Brain pericyte (primary cell): ENCODE data around the gene RAP1GAP.

Experiments
- DNase-seq: peaks from one replicate; pipeline ENCODE4 v3.0.0-alpha.2; 2012; ENCODE audit warnings: low read depth, low spot score

Gene RAP1GAP

DNA sequence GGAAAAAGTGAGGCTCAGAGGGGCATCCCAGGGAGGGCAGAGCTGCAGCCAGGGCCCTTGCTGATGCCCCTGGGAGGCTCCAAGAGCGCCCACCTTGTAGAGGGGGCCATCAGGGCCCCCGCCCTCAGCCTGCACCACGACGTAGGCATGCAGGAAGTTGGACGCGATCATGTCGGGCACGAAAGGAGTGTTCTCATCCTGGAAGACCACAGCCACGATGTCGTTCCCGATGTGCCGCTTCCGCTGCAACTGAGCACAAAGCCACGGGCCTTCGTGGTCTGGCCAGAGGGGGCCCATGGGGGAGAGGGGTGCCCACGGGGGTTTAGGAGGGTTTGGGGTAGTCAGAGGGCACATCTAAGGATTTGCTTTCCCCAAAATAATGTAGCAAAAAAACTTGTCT lies 59.1 kb downstream of the RAP1GAP start:
- DNase-seq, result no peak

GRCh38 chr1:21608798-21609197 lies 60.4 kb downstream of the RAP1GAP start:
- no peak for DNase-seq

GRCh38 chr1:21607549-21608529 lies 61.3 kb downstream of the RAP1GAP start:
- DNase-seq, result peak; percentile 56

DNA sequence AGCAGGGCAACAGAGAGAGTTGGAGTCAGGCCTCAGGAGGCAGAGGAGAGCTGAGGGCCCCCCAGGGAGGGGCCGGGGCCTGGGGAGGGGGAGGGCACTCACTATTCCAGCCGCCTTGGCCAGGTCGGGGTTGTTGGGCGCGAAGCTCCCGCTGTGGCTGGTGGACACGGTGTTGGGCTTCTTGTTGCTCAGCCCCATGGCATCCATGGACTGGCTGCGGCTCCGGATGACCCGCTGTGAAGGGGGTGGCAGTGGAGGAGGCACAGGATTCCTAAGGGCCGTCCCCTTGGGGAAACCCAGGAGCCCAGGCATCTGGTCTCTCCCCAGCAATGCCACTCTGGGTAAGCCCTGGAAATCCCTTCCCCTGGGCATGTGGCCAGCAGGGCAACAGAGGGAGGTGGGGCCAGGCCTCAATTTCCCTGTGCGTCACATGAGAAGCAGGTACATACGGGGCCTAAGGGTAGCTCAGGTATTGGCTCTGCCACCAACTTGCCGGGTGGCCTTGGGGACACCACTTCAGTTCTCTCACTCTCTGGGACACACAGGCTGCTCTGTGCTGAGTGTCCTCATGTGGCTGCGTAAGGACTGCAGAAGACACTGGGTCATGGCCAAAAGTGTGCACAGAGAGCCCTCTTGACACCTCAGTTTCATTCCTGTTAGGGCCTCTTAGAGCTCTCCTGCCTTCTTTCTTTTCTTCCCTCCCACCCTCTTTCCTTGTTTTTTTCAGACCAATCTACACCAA lies 63.0 kb downstream of the RAP1GAP start:
- DNase-seq, result no peak

DNA sequence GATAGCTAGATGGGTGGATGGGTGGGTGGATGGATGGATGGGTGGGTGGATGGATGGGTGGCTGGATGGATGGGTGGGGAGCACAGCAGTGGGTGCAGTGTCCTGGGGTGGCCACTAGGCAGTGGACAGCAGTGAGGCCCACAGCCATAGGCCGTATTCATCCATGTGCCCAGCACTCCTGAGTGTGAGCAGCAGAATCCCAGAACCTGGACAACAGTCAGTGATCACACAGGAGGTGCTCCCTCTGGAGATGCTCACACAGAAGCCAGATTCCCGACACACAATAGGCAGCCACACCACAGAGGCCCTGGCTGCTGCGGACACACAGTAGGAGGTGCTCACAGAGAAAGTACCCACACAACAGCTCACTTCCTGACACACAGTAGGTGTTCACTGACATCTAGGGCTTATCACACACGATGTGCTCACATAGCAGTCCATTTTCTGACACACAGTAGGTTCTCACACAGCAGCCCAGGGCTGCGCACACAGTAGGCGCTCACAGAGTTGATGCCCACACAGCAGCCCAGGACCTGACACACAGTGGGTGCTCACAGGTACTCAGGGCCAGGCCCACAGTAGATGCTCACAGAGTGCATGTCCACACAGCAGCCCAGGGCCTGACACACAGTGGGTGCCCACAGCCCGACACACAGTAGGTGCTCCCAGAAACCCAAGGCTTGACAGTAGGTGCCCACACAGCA lies 64.0 kb downstream of the RAP1GAP start:
- no peak for DNase-seq

- no peak for DNase-seq
These were observed 64.8 kb downstream of the RAP1GAP start for GRCh38 chr1:21604208-21604957.

DNA sequence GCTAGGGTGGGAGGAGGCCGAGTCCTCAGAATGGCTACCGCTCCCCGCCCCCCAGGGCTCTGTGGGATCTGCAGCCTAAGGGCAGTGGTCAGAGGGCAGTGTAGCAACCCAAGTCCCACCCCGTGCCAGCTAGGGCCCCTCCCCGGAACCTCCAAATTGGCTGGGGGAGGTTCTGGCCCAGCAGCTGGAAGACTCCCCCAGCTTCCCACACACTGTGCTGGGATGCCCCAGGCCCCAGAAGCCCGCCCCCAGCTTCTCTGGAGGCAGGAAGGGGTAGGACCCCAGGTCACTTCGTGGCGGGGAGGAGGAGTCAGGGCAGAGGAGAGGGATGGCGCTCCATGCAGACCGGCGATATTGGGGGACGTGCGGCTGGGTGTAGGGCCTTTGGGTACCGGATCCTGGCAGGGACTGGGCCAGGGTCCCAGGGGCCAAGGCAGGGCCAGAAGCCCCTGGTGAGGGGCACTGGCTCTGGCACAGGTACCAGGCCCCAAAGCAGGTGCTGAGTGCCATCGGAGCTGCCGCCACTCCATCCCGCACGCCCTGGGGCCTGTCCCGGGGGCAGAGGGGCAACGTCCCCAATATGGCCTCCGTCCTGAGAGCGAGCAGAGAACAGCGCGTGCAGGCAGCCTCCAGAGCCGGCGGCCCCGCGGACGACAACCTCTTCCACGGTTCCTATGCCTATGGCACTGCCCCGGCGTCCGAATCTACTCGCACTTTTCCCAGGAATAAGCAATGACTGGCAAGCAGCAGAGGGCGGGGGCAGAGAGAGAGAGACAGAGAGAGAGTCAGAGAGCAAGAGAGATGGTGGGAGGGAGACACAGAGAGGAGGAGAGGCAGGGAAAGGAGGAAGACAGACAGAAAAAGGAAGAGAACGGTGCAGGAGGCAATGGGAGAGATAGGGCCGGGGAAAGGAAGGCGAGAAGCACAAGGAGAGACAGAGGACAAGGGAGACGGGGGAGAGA lies 65.7 kb downstream of the RAP1GAP start:
- no peak for DNase-seq

DNA sequence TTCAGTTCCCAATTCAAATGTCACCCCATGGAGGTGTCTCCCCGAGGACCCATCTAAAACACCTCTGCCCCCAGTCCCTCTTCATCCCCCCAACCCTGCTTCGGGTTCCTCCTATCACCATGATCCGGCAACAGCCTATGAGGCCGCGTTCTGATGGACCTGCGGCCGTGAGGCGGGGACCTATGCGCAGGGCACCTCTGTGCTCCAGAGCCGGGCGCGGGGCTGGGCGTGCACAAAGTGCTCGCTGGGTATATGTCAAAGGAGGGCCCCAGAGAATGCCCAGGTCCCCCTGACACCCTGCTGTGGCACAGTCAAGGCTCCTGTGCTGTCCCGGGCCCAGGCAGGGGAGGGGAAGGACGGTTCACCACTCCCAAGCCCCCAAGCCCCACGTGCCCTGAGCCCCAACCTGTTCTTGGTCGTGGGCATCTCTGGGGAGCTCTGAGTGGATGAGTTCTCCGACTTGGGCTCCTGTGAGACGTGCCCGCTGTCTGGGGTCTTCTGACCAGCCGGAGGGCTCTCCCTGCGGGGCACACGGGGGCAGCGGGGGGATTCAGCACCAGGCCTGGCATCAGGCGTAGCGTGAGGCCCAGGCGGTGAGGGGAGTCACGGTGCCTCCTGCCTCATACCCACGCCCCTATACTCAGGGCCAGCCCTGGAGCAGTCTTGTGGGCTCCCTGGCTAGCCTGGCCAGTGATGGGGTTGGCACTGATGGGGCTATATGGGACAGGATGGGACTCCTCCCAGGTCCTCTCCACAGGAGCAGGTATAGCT lies 67.7 kb downstream of the RAP1GAP start:
- no peak for DNase-seq

DNA sequence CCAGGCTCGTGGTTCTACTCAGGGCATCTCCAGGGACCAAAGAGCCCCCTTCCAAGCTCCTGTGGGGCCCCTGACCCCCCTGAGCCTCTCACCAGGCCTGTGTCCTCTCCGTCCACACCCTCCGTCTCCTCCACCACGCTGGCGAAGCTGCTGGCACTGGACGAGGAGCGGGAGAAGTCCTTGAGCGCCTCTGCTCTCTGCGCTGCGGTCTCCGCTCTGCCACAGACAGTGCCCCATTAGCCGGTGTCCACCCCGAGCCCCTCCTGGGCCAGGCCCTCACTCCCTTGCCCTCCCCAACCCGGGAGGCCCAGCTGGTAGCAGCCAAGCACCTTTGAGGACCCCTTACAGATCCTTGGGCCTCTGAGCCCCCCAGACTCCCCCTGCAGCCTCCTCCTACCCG lies 69.8 kb downstream of the RAP1GAP start:
- DNase-seq, result no peak

DNA sequence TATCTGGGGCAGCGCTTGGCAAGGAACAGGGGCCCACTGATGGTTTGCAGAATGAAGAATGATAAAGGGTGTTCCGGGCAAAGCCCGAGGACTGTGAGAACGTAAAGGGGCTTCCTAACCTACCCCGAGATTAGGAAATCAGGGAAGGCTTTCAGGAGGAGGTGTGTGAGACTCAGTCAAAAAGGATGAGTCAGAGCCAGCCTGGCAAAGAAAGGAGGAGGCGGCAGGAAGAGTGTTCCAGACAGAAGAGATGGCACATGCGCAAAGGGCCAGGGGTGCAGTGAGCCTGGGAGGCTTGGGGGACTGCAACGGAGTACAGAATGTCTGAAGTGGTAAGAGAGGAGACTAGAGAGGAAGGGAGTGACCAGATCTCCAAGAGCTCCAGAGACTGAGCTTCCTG lies 70.3 kb downstream of the RAP1GAP start:
- DNase-seq, result no peak

DNA sequence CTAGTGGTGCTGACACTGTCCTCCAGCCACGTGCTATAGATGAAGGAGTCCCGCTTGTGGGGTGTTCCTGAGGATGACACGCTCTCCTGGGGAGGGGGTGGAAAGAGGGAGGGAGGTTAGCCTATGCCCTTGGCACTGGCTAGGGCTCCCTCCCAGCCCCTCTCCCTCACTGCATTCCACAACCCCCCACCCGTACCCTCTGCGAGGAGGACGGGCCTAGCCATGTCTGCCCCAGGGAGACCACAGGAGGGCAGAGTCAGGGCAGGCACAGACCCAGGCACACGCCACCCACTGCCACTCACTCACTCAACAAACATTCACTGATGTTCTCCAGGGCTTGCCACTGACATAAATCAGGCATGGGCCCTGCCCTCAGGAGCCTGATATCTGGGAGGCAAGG lies 70.7 kb downstream of the RAP1GAP start:
- DNase-seq, result no peak

DNA sequence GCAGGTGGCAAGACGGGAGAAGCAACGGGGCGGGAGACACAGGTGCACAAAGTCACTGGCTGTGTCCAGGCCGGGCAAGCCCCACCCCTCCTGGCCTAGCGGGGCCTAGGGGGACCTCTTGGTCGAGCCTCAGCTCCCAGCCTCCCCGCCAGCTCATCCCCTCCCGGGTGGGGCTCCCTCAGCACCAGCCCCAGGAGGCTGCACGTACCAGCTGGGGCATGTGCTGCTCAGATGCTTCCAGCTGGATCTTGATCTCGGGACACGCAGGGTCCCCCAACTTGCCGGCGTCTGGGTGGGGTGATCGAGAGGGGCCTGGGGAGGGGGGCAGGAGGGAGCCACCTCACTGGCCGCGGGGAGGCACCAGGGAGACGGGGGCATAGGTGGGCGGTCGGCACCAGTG lies 71.4 kb downstream of the RAP1GAP start:
- no peak for DNase-seq

DNA sequence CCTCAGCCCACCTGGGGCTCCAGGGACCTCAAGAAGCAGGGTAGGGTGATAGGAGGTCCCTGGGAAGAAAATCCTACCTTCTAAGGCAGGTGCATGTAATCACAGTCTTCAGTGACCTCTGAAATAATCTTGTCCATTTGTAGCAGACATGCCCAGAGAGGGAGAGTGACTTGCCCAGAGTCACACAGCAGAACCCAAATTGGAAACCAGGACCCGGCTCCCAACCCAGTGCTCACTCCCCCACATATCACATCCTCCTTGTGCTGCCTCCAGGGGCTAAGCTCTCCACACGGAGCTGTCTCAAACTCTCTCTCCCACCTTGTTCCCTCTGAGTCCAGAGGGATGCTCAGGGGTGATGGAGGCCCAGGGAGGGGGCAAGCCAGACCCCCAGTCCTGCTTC lies 72.5 kb downstream of the RAP1GAP start:
- DNase-seq, result no peak

DNA sequence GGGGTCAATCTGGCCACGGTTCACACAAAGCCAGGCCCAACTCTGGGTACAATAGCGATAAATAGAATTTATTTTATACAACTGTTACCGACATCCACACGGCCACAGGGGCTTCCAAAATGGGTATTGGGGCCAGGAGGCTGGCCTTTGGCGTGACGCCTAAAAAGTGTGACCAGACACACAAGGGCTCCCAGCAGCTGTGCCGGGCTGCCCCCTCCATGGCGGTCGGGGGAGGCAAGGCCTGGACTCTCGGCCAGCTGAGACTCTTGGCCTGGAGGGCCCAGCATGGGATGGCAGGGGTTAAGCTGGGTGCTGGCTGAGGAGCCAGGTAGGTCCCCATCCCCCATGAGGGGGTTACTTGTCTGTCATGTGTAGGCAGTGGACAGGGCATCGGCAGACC lies 73.0 kb downstream of the RAP1GAP start:
- DNase-seq, result no peak

- DNase-seq, result no peak
These were observed 73.9 kb downstream of the RAP1GAP start for GRCh38 chr1:21594935-21595897.

DNA sequence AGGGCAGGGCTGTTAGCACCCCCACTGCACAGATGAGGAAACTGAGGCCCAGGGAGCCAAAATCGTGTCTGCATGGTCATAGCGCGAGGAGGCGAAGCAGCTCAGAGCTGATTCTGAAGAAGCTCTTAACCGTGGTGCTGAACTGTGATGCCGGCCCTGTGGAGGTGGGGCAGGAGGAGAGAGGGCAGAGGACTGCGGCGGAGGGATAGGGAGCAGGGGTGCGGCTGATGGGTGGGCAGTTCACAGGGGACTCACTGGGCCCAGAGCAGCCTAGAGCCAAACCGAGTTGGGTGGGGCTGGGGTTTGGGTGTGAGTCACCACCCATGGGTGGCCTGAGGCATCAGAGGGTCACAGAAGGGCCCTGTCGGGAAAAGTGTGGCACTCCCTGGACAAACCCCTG lies 74.7 kb downstream of the RAP1GAP start:
- no peak for DNase-seq

GRCh38 chr1:21593231-21593630 lies 75.9 kb downstream of the RAP1GAP start:
- DNase-seq, result no peak
